ENCODE data around the gene CCR4.

DNA sequence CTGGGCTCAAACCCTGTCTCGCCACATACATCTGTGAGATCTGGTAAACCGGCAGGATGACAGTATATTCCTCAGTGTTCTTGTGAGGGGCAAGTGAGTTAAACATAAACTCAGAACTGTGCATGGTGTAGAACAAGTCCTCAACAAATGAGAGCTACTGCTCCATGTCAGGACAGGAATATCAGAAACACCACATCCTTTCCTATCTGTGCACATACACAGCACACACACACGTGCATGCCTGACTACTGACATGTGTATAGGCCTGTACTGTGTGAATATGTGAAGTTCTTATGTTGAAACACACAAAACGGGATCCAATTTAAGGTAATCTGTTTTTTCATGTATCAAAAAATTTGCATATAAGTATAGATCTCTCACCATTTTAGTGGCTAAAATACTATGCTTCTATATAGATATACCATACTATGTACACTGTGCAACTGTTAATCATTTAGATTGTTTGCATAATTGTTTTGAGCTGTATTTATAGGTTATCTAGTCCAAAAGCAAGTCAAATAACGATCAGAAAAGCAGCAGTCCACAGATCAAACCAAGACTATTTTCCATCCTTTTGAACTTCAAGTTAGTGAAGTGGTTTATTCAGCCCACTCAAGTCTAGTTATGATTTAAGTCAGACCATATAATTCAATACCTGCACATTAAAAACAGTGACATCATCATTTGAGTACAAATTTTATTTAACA lies 44.8 kb downstream of the CCR4 start:
- TF ChIP-seq POLR2AphosphoS5 (IDR thresholded peaks at IDR 0.05) (no peak), CTCF (IDR thresholded peaks at IDR 0.05 in 8 of 11, conservative IDR thresholded peaks at IDR 0.05 in 3 of 11) (no peak), POLR2A (IDR thresholded peaks at IDR 0.05) (no peak)
